ENCODE data around the gene BRD2.

DNA sequence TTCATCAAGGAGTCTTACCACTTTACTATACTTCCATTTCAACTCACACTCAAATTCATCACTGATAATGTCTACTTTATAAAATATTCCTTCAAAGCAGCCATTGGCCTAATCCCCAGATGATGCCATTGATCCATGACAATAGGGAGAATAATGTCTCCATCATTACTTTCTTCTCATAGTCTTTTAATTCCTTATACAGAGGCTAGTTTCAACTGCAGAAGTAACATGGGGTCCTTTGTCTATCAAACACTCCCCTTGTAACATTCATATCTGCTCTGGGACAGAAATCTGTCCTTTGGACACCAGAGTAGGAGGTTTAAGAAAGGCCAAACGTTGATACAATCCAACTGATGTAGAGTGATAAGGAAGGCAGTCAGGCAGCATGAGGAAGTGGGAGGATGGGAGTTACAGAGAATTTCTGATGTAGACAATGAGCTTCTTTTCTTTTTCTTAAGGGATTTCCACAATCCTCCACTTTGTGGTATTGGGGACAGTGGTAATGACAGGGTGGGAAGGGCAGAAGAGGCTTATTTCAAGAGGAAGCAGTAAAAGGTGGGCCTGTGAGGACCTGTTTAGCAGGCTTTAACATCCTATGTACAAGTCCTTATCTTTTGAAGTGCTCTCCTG is 59.9 kb downstream of the BRD2 start:
- TF ChIP-seq, protein P1, sequence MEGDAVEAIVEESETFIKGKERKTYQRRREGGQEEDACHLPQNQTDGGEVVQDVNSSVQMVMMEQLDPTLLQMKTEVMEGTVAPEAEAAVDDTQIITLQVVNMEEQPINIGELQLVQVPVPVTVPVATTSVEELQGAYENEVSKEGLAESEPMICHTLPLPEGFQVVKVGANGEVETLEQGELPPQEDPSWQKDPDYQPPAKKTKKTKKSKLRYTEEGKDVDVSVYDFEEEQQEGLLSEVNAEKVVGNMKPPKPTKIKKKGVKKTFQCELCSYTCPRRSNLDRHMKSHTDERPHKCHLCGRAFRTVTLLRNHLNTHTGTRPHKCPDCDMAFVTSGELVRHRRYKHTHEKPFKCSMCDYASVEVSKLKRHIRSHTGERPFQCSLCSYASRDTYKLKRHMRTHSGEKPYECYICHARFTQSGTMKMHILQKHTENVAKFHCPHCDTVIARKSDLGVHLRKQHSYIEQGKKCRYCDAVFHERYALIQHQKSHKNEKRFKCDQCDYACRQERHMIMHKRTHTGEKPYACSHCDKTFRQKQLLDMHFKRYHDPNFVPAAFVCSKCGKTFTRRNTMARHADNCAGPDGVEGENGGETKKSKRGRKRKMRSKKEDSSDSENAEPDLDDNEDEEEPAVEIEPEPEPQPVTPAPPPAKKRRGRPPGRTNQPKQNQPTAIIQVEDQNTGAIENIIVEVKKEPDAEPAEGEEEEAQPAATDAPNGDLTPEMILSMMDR (IDR thresholded peaks at IDR 0.05): no peak
- TF ChIP-seq EZH2 (IDR thresholded peaks at IDR 0.05; ENCODE audit: borderline replicate concordance, insufficient read depth, low read depth, low read length, poor library complexity, severe bottlenecking): no peak

Measured in B cell (primary cell).